ENCODE data around the gene BNIP2. TPM values are rescaled to one million over a fixed set of nuclear protein-coding genes. Genes with fewer than 3 reads are reported as not detected.

Gene BNIP2, protein sequence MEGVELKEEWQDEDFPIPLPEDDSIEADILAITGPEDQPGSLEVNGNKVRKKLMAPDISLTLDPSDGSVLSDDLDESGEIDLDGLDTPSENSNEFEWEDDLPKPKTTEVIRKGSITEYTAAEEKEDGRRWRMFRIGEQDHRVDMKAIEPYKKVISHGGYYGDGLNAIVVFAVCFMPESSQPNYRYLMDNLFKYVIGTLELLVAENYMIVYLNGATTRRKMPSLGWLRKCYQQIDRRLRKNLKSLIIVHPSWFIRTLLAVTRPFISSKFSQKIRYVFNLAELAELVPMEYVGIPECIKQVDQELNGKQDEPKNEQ
- 79.8 and 87.0 TPM in 2 replicates for total RNA-seq (2014; rRNA removed; shearing (Covaris generic))

DNA sequence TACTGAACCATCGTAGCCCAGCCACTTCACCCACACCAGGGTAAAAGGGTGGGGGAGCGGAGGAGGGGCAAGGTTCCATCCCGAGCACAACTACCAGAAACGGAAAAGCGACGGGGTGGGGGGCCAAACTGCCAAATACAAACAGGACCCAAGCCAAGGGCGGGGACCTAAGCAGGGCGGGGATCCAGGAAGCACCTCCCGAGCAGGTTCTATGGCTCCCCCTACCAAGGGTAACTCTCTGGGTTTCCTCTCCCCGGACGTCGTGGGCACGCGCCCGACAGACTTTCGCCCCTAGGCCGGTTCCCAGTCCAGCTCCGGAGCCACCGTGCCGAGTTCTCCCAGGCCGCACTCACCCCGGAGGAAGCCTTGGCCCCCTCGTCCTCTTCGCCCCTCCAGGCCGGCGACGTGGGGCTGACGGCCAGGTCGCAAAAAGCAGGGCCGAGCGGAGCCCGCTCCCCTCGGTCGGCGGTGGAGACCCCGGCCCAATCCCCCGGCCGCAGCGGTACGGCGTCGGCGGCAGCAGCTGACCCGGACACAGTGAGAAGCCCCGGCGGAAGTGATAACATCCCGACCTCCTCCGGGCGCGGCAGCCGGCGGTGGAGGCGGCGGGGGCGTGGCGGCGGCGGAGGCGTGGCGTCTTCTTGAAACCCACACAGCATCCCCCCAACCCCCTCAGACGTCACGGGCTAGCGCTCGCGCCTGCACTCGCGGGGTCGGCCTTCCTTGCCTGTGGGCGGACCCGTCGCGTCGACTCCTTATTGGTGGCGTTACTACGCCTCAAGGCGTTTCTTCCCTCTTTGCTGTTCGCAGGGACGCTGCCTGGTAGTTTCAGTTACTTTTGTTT, at the start of gene BNIP2:
Gene BNIP2, minus strand, starts transcription at position 539 of the 844 bp plus-strand sequence. CDS start 6,863 bp downstream, outside the sequence.
- Histone ChIP-seq H3K4me1 (no peaks in the 10 kb centered on the region), H3K4me3 (peak within 1 kb of the TSS; percentile 99), H3K27me3 (no peaks in the 10 kb centered on the region), H3K36me3 (peaks cover 18% of the 10 kb centered on the region; the same call in 1 of the 2 replicates), H3K9me3 (replicated peaks) (no peaks in the 10 kb centered on the region), H3K27ac (peak within 1 kb of the TSS; percentile 96)
- DNase-seq = peak; percentile 98 to 99

DNA sequence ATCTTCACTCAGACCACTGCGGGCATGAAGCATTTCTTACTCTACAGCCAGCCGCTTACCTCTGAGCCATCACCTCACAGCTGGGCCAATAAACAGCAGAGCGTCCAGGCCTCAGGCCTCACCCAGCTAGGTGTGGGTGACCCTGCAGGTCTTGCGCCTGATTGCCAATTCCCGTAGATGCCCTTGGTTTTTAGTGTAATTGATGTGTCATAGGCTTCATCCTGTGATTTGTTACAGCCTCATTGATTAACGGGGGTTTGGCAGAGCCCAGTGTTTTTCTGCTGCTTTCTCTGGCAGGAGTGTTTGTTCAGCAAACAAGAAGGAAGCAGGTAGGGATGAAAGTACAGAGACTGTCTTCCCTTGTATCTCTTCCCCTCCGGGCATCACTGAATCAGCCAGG, 49.6 kb upstream of the BNIP2 start:
- H3K4me1 ChIP-seq = no peaks in the 10 kb centered on the region
- no peaks in the 10 kb centered on the region for H3K36me3 ChIP-seq
- no peak overlapping the region for H3K27ac ChIP-seq
- no peak overlapping the region for H3K4me3 ChIP-seq
- DNase-seq = no peak
- no peaks in the 10 kb centered on the region for H3K27me3 ChIP-seq
- no peaks in the 10 kb centered on the region for H3K9me3 ChIP-seq (replicated peaks)

DNA sequence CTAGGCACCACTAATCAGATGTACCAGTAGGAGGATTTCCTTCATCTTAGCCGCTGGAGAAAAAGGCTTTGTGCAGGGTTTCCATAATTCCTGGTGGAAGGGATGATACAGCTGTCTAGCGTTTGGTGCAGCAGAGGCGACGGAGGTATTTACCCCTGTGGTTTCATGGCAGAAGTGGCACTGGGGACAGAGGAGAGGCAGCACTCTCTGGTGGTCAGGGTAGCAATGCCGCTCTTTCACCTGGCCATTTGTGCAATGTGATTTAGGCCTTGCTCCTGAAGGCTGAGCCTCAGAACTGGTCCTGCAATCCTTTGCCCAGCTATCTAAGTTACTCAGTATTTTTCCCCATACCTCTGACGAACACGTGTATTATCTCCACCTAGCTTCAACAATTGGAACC, 47.1 kb upstream of the BNIP2 start:
- DNase-seq = no peak
- H3K4me3 ChIP-seq = no peak overlapping the region
- H3K36me3 ChIP-seq = no peaks in the 10 kb centered on the region
- H3K4me1 ChIP-seq = no peaks in the 10 kb centered on the region
- no peaks in the 10 kb centered on the region for H3K27me3 ChIP-seq
- H3K9me3 ChIP-seq (replicated peaks) = no peaks in the 10 kb centered on the region
- H3K27ac ChIP-seq = no peak overlapping the region

DNA sequence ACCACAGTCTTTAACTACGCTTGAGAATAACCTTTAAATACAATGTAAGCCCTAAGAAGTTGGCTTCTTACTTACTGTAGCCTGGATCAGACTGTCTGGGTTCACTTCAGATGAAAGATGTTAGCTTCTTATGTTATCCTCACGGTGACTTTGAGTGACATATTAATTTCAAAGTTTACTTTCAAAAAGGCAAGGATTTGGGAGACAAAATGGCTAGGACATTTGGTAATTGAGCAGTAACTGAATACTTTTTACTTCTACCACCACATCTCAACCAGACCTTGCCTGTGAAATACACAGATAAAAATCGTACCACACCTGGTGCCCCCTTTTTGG, 36.0 kb upstream of the BNIP2 start:
- Histone ChIP-seq H3K9me3 (replicated peaks) (no peaks in the 10 kb centered on the region), H3K36me3 (no peaks in the 10 kb centered on the region), H3K27ac (no peak overlapping the region), H3K27me3 (no peaks in the 10 kb centered on the region), H3K4me3 (no peak overlapping the region), H3K4me1 (no peaks in the 10 kb centered on the region)
- DNase-seq = no peak

DNA sequence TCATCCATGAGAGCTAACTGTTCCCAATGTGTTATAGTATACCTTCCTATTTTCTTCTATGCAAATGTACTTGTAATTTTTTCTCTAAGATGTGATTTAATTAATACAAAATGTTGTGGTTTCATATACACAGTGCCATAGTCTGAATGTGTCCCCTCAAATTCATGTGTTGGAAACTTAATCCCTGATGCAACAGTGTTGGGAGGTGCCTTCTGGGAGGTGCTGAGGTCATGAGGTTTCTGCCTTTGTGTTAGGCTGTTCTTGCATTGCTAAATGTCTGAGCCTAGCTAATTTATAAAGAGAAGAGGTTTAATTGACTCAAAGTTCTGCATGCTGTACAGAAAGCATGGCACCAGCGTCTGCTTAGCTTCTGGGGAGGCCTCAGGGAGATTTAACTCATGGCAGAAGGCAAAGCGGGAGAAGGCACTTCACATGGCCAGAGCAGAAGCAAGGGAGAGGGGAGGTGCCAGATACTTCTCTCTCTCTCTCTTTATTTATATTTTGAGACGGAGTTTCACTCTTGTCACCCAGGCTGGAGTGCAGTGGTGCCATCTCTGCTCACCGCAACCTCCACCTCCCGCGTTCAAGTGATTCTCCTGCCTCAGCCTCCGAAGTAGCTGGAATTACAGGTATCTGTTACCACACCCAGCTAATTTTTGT, 34.7 kb upstream of the BNIP2 start:
- H3K4me1 ChIP-seq = no peaks in the 10 kb centered on the region
- DNase-seq = no peak
- no peaks in the 10 kb centered on the region for H3K36me3 ChIP-seq
- H3K9me3 ChIP-seq (replicated peaks) = no peaks in the 10 kb centered on the region
- H3K27ac ChIP-seq = no peak overlapping the region
- H3K4me3 ChIP-seq = no peak overlapping the region
- H3K27me3 ChIP-seq = no peaks in the 10 kb centered on the region

DNA sequence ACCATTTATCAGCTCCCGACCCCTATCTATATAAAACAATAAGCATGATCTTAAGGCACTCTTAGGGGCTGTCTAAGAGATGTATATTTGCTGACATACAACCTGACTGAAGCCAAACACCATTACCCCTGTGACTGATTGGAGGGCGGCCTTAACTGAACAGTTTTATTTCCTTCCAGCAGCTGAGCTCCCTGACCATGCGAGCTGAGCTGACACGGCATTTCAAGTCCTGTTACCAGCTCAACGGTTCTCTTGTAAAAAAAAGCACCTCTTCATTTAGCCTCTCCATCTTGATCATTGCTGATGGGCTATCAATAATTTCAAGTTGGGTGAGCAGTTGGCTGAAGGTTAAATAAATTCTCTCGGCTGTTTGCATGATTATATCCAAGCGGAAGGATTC, 33.4 kb upstream of the BNIP2 start:
- Histone ChIP-seq H3K4me1 (no peaks in the 10 kb centered on the region), H3K27ac (no peak overlapping the region), H3K4me3 (no peak overlapping the region), H3K36me3 (no peaks in the 10 kb centered on the region), H3K27me3 (no peaks in the 10 kb centered on the region), H3K9me3 (replicated peaks) (no peaks in the 10 kb centered on the region)
- no peak for DNase-seq

DNA sequence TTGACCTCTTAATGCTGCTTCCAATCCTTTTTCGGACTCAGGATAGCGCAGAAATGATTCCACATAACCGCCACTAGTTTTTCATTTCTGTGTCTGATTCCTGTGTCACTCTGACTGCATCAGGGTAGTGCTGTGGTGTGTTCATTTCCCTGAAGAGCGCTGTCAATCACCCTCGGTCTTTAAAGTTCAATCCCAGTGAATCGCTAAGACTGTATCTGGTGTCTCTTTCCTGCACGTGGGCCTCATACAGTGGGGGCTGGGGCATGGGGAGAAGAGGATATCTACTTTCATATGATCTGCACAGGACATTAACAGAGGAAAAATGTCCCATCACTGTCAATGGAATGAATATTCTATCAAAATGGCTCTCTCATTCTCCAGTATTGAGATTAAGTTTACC, 32.9 kb upstream of the BNIP2 start:
- H3K36me3 ChIP-seq = no peaks in the 10 kb centered on the region
- no peaks in the 10 kb centered on the region for H3K4me1 ChIP-seq
- no peak for DNase-seq
- no peak overlapping the region for H3K27ac ChIP-seq
- no peaks in the 10 kb centered on the region for H3K9me3 ChIP-seq (replicated peaks)
- no peak overlapping the region for H3K4me3 ChIP-seq
- no peaks in the 10 kb centered on the region for H3K27me3 ChIP-seq

DNA sequence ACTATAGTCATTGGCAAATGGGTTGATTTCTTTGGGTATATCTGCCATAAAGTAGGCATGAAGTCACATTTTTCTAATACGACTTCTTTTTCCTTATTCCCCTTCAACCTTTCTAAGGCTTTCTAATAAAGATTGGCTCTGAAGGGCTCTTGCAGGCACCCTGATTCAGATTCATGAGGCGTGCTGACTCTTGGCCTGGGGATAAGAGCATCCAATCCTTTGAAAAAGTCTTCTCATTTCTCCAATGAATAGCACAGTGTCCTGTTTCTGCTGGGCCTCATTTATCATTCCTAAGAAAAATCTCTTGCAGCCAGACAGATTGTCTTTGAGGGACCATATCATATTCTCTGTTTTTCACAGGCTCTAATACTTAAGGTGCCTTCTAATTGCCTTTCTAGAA, 32.3 kb upstream of the BNIP2 start:
- H3K4me1 ChIP-seq = no peaks in the 10 kb centered on the region
- H3K27me3 ChIP-seq = no peaks in the 10 kb centered on the region
- H3K36me3 ChIP-seq = no peaks in the 10 kb centered on the region
- H3K9me3 ChIP-seq (replicated peaks) = no peaks in the 10 kb centered on the region
- DNase-seq = no peak
- H3K27ac ChIP-seq = no peak overlapping the region
- H3K4me3 ChIP-seq = no peak overlapping the region

DNA sequence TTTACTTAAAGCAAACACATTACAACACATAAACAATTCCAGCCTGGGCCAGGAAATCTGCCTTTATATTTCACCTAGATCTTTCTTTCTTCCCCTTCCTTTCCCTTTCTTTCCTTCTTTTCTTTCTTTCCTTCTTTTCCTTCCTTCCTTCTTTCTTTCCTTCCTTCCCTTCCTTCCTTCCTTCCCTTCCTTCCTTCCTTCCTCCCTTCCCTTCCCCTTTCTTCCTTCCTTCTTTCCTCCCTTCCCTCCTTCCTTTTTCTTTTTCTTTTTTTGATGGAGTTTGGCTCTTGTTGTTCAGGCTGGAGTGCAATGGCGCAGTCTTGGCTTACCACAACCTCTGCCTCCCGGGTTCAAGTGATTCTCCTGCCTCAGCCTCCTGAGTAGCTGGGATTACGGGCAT, 24.1 kb upstream of the BNIP2 start:
- H3K27me3 ChIP-seq = no peaks in the 10 kb centered on the region
- H3K27ac ChIP-seq = no peak overlapping the region
- no peak overlapping the region for H3K4me3 ChIP-seq
- no peaks in the 10 kb centered on the region for H3K36me3 ChIP-seq
- H3K4me1 ChIP-seq = no peaks in the 10 kb centered on the region
- no peaks in the 10 kb centered on the region for H3K9me3 ChIP-seq (replicated peaks)
- no peak for DNase-seq

DNA sequence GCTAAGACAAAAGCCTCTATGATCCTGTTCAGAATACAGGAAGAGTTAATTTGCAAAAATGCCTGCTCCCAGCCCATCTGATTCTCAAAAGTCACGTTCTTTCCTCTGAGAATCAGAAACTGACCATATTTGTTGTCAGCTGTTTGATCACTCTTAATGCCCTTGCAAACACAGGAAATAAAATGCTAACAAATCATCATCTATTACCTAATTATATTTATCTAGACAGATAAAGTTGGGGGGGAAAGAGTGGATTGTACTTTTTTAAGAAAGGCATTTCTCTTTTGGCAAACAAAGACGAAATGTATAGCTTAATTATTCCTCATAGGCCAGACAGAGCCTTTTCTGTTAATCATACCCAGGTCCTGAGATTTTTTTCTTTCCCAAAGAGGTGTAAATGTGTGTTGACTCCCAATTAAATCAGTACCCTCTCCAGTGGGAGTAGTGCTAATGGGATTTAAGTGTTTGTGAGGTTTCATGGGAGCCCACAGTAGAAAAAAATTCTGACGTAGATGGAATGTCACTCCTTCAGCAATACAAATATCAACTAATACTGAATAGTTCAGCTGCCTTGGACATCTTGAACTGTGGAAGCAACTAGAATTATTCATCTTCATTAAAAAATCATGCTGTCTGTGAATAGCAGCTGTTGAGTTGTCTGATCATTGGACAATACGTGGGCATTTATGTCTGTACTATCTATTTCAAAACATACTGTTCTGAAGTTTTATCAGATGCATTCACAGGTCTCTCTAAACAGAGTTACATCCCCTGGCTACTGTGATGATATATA, 22.5 kb upstream of the BNIP2 start:
- H3K4me1 ChIP-seq = no peaks in the 10 kb centered on the region
- no peak for DNase-seq
- H3K27ac ChIP-seq = no peak overlapping the region
- H3K36me3 ChIP-seq = no peaks in the 10 kb centered on the region
- no peaks in the 10 kb centered on the region for H3K27me3 ChIP-seq
- no peak overlapping the region for H3K4me3 ChIP-seq
- H3K9me3 ChIP-seq (replicated peaks) = no peaks in the 10 kb centered on the region

DNA sequence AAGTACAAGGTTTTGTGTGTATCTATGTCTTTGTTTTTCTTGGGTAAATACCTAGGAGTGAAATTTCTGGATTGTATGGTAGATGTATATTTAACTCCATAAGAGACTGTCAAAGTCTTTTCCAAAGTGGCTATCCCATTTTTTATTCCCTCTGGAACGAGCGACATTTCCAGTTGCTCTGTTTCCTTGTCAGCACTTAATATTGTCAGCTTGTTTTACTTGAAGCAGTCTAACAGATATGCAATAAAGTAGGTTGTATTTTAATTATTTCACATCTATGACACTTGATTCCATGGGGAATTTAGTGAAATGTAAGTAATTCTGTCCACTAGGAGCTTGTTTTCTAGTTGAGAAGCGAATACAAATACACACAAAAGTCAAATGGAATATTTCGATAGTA, 18.5 kb upstream of the BNIP2 start:
- Histone ChIP-seq H3K4me1 (no peaks in the 10 kb centered on the region), H3K4me3 (no peak overlapping the region), H3K27me3 (no peaks in the 10 kb centered on the region), H3K36me3 (no peaks in the 10 kb centered on the region), H3K27ac (no peak overlapping the region), H3K9me3 (replicated peaks) (no peaks in the 10 kb centered on the region)
- DNase-seq = no peak

DNA sequence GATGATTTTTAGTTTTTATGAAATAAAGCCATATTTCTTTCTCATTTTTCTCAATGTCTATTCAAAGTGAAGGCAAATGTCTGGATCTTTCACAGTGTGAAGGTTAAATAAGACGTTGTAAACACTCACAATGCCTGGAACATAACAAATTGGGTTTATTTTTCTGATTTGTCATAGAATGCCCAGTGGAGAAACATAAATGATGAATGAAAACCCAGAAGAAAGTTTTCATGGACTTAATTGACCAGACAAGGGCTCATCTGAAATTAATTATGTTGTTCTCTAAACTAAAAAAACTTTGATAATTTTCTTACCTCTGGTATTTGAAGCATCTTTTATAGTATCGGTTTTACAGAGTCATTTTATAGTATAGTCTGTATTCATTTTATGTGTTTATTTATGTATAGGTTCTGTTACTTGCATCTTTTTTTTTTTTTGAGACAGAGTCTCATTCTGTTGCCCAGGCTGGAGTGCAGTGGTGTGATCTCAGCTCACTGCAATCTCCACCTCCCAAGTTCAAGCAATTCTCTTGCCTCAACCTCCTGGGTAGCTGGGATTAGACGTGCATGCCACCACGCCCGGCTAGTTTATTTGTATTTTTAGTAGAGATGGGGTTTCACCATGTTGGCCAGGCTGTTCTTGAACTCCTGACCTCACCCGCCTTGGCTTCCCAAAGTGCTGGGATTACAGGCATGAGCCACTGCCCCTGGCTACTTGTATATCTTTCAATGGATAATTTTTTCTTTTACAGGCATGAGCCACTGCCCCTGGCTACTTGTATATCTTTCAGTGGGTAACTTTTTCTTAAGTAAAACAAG, 15.1 kb upstream of the BNIP2 start:
- peak; percentile 15 to 30 for DNase-seq
- H3K4me3 ChIP-seq = no peak overlapping the region
- H3K27ac ChIP-seq = no peak overlapping the region
- no peaks in the 10 kb centered on the region for H3K27me3 ChIP-seq
- H3K36me3 ChIP-seq = no peaks in the 10 kb centered on the region
- H3K4me1 ChIP-seq = no peaks in the 10 kb centered on the region
- no peaks in the 10 kb centered on the region for H3K9me3 ChIP-seq (replicated peaks)

DNA sequence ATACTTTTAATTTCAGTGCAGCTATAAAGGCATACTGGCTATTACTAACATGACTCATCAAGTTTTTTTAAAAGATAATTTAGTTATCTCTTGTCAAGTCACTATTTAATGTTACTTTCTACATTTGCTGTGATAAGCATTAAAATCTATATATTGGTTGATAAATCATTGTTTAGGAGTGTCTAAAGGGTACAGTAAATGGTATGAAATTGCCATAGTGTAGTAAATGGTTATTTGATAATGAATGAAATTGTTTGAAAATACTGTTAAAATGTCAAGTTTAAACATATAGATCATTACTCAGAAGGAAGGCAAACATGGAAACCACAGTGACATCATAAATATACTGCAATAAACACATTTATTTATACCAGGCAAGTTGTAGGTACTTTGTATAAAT, 13.2 kb upstream of the BNIP2 start:
- Histone ChIP-seq H3K4me3 (no peak overlapping the region), H3K9me3 (replicated peaks) (no peaks in the 10 kb centered on the region), H3K36me3 (no peaks in the 10 kb centered on the region), H3K27me3 (no peaks in the 10 kb centered on the region), H3K27ac (no peak overlapping the region), H3K4me1 (no peaks in the 10 kb centered on the region)
- DNase-seq = no peak

DNA sequence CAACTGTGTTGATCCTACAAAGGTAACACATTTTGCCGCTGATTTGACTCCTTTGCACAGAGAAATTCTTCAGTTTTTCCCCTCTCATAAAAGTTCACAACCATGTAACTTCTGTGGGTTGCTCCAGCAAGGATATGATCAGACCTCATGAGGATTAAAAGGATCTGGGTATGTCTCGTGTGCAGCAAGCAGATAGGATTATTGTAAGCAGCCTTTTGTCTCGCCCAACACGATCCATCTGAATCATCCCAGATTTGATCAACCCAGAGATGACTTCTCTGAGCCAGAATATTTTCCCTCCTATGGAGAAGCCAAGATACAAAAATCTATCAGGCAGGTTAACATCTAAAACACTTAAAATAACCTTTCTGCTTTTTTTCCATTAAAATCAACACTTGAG, 12.8 kb upstream of the BNIP2 start:
- Histone ChIP-seq H3K27me3 (no peaks in the 10 kb centered on the region), H3K27ac (no peak overlapping the region), H3K9me3 (replicated peaks) (no peaks in the 10 kb centered on the region), H3K4me1 (no peaks in the 10 kb centered on the region), H3K36me3 (no peaks in the 10 kb centered on the region), H3K4me3 (no peak overlapping the region)
- DNase-seq = no peak

Data from SJCRH30 (cell line).